ENCODE results near the gene ZNF43. TPM values are rescaled to one million over a fixed set of nuclear protein-coding genes. Genes with fewer than 3 reads are reported as not detected.
"Not testable (repeated sequence)": the region's sequence is repeated elsewhere in the genome, so short reads cannot be mapped to it uniquely, and the experiment has no call there.

Gene ZNF43
- total RNA-seq, result 10 to 100 TPM; 60.6 to 72.7 TPM
- 35.1 TPM for polyA plus RNA-seq (2013, experiment 1 of 2)
- polyA plus RNA-seq (2013, experiment 2 of 2), result 32.7 TPM
- long read RNA-seq, experiment 1, full-length matches to known transcripts, result 4 of 28 reads
- long read RNA-seq, experiment 1, partial matches to known transcripts, result 2 of 28 reads
- long read RNA-seq, experiment 1, other reads (novel, unspliced or antisense), result 22 of 28 reads
- long read RNA-seq, experiment 2, full-length matches to known transcripts, result 32 of 62 reads
- long read RNA-seq, experiment 2, partial matches to known transcripts, result 2 of 62 reads
- long read RNA-seq, experiment 2, other reads (novel, unspliced or antisense), result 28 of 62 reads
- long read RNA-seq, experiment 3, full-length matches to known transcripts, result 78 of 116 reads
- long read RNA-seq, experiment 3, partial matches to known transcripts, result 3 of 116 reads
- long read RNA-seq, experiment 3, other reads (novel, unspliced or antisense), result 35 of 116 reads
- long read RNA-seq, experiment 4, partial matches to known transcripts, result 0 of 3 reads
- long read RNA-seq, experiment 4, other reads (novel, unspliced or antisense), result 1 of 3 reads

DNA sequence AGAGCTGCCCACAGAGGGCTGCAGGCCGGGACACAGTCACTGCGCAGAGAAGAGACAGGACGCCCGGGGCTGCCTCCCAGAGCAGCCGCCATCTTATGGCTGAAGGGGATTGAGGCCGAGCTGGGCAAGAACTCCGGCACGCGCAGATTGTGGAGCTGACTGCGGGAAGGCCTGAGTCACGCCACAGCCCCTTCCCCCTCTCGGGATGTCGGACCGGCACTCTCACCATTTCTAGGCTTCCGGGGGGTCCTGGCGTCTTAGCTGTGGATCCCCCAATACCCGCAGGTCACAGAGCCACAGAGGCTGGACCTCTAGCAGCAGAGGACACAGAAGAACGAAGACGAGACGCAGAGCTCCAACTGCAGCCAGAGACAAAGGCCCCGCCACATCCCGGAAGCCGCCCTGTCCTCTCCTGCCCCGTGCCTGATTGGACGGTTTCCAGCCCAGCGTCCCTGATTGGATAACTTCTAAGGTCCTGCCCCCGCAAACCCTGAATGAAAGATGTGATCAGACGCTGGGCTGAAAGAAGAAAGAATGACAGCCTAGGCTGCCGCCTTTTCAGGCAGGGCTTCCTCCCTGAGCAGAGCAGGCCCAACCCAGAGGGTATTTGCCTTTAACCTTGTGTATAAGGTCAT lies at the start of gene ZNF43:
Gene ZNF43 (minus strand): TSS at position 373 of the 635 bp plus-strand sequence. CDS start 144 bp downstream, at position 229.
- Histone ChIP-seq H3K27me3 (ENCODE audit: control insufficient read depth, insufficient read depth, low read length, poor library complexity, severe bottlenecking) (no peaks in the 10 kb centered on the region), H3K4me3 (ENCODE audit: low read length) (peak within 1 kb of the TSS; percentile 95), H3K4me1 (ENCODE audit: control insufficient read depth, insufficient read depth, low read length) (no peaks in the 10 kb centered on the region), H3K36me3 (ENCODE audit: control insufficient read depth, insufficient read depth, low read length) (peaks cover 51% of the 10 kb centered on the region), H3K9me3 (ENCODE audit: control insufficient read depth, low read length) (peaks cover 21% of the 10 kb centered on the region), H3K27ac (ENCODE audit: low read depth, low read length) (peak within 1 kb of the TSS; percentile 99), H3K9ac (ENCODE audit: extremely low read depth, low read length, poor library complexity, severe bottlenecking) (peak within 1 kb of the TSS; percentile 97)
- H3K27me3 Mint-ChIP-seq (ENCODE audit: insufficient read depth), result no peaks in the 10 kb centered on the region
- peak within 1 kb of the TSS; percentile 100 for H3K27ac Mint-ChIP-seq
- H3K36me3 Mint-ChIP-seq (ENCODE audit: low read depth), result peaks cover 58% of the 10 kb centered on the region
- H3K9me3 Mint-ChIP-seq, result peaks cover 24% of the 10 kb centered on the region
- 0 to 1% methylated on average over 14 to 29 of the region's 29 CpGs for WGBS, 2 experiments (ENCODE audit: insufficient coverage in 1 of 2, insufficient read length in 1 of 2)
- peak within 1 kb of the TSS; percentile 88 for H3K4me3 Mint-ChIP-seq
- peaks cover 14% of the 10 kb centered on the region for H3K4me1 Mint-ChIP-seq
- peak; percentile 98 for DNase-seq
- TF ChIP-seq, protein P1, sequence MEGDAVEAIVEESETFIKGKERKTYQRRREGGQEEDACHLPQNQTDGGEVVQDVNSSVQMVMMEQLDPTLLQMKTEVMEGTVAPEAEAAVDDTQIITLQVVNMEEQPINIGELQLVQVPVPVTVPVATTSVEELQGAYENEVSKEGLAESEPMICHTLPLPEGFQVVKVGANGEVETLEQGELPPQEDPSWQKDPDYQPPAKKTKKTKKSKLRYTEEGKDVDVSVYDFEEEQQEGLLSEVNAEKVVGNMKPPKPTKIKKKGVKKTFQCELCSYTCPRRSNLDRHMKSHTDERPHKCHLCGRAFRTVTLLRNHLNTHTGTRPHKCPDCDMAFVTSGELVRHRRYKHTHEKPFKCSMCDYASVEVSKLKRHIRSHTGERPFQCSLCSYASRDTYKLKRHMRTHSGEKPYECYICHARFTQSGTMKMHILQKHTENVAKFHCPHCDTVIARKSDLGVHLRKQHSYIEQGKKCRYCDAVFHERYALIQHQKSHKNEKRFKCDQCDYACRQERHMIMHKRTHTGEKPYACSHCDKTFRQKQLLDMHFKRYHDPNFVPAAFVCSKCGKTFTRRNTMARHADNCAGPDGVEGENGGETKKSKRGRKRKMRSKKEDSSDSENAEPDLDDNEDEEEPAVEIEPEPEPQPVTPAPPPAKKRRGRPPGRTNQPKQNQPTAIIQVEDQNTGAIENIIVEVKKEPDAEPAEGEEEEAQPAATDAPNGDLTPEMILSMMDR (conservative IDR thresholded peaks at IDR 0.05), result no peak

GRCh38 chr19:21885516-21885915 lies 49.5 kb upstream of the ZNF43 start:
- not testable (repeated sequence) for H3K9ac ChIP-seq (ENCODE audit: extremely low read depth, low read length, poor library complexity, severe bottlenecking); H3K36me3 Mint-ChIP-seq (ENCODE audit: low read depth); H3K36me3 ChIP-seq (ENCODE audit: control insufficient read depth, insufficient read depth, low read length); H3K4me3 Mint-ChIP-seq; H3K27ac ChIP-seq (ENCODE audit: low read depth, low read length); H3K27me3 Mint-ChIP-seq (ENCODE audit: insufficient read depth); H3K27me3 ChIP-seq (ENCODE audit: control insufficient read depth, insufficient read depth, low read length, poor library complexity, severe bottlenecking); H3K4me1 Mint-ChIP-seq; H3K4me3 ChIP-seq (ENCODE audit: low read length); DNase-seq; H3K4me1 ChIP-seq (ENCODE audit: control insufficient read depth, insufficient read depth, low read length); H3K27ac Mint-ChIP-seq
- whole genome bisulfite sequencing, 2 experiments (ENCODE audit: insufficient coverage in 1 of 2, insufficient read length in 1 of 2), result 60 to 69% methylated on average over 2 of the region's 2 CpGs
- H3K9me3 ChIP-seq (ENCODE audit: control insufficient read depth, low read length), result peaks cover 33% of the 10 kb centered on the region
- H3K9me3 Mint-ChIP-seq, result peaks cover 94% of the 10 kb centered on the region

- H3K27ac ChIP-seq (ENCODE audit: low read depth, low read length); H3K4me1 Mint-ChIP-seq; H3K27ac Mint-ChIP-seq; H3K4me1 ChIP-seq (ENCODE audit: control insufficient read depth, insufficient read depth, low read length); H3K36me3 Mint-ChIP-seq (ENCODE audit: low read depth); H3K27me3 ChIP-seq (ENCODE audit: control insufficient read depth, insufficient read depth, low read length, poor library complexity, severe bottlenecking); DNase-seq; H3K4me3 ChIP-seq (ENCODE audit: low read length); H3K27me3 Mint-ChIP-seq (ENCODE audit: insufficient read depth); H3K4me3 Mint-ChIP-seq; H3K9ac ChIP-seq (ENCODE audit: extremely low read depth, low read length, poor library complexity, severe bottlenecking); H3K36me3 ChIP-seq (ENCODE audit: control insufficient read depth, insufficient read depth, low read length): not testable (repeated sequence)
- H3K9me3 Mint-ChIP-seq, result peaks cover 97% of the 10 kb centered on the region
- 83 to 85% methylated on average over 1 to 8 of the region's 8 CpGs for WGBS, 2 experiments (ENCODE audit: insufficient coverage in 1 of 2, insufficient read length in 1 of 2)
- H3K9me3 ChIP-seq (ENCODE audit: control insufficient read depth, low read length), result peaks cover 36% of the 10 kb centered on the region
These were observed 48.8 kb upstream of the ZNF43 start for GRCh38 chr19:21884786-21885185.

- Mint-ChIP-seq H3K27me3 (ENCODE audit: insufficient read depth) (peaks cover 2% of the 10 kb centered on the region), H3K9me3 (peaks cover 97% of the 10 kb centered on the region), H3K27ac (no peak overlapping the region), H3K36me3 (ENCODE audit: low read depth) (no peaks in the 10 kb centered on the region), H3K4me1 (no peaks in the 10 kb centered on the region), H3K4me3 (no peak overlapping the region)
- H3K36me3 ChIP-seq (ENCODE audit: control insufficient read depth, insufficient read depth, low read length), result no peaks in the 10 kb centered on the region
- H3K4me1 ChIP-seq (ENCODE audit: control insufficient read depth, insufficient read depth, low read length), result no peaks in the 10 kb centered on the region
- TF ChIP-seq, protein P1 (conservative IDR thresholded peaks at IDR 0.05), result no peak
- no peak overlapping the region for H3K9ac ChIP-seq (ENCODE audit: extremely low read depth, low read length, poor library complexity, severe bottlenecking)
- H3K27me3 ChIP-seq (ENCODE audit: control insufficient read depth, insufficient read depth, low read length, poor library complexity, severe bottlenecking), result no peaks in the 10 kb centered on the region
- H3K4me3 ChIP-seq (ENCODE audit: low read length), result no peak overlapping the region
- WGBS, 2 experiments (ENCODE audit: insufficient coverage in 1 of 2, insufficient read length in 1 of 2), result 85 to 88% methylated on average over 7 to 10 of the region's 10 CpGs
- H3K27ac ChIP-seq (ENCODE audit: low read depth, low read length), result no peak overlapping the region
- H3K9me3 ChIP-seq (ENCODE audit: control insufficient read depth, low read length), result peaks cover 48% of the 10 kb centered on the region
- no peak for DNase-seq
These were observed 47.5 kb upstream of the ZNF43 start for GRCh38 chr19:21883516-21883915.

Measured in endodermal cell (in vitro differentiated cells).